ENCODE measurements around the gene VIT. TPM values are rescaled to one million over a fixed set of nuclear protein-coding genes. Genes with fewer than 3 reads are reported as not detected.

The VIT gene
- total and polyA plus RNA-seq, 4 donors = 0.17 to 0.94 (median 0.32) TPM

DNA sequence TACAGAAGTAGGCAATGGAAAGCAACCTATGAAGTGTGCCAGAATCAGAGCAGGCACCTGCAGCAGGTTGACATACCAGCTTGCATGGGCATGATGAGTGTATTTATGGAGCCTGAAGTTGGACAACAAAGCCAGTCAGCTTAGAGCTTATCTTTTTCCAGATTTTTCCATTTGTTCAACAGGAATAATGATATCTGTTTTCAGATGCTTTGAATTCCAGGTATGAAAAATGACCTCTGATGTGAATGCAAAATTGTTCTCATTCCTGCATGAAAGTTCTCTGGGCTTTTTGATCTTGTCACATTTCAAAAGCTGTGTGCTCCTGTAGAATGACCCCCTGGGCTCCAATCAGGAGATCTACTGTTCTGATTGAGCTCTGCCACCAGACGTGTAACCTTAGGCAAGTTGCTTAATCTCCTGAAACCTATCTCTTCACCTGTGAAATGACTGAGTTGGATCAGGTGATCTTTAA, 38.2 kb upstream of the VIT start:
- H3K36me3 ChIP-seq (ENCODE audit: control insufficient read depth in 4 of 4, insufficient read depth in 4 of 4, low read length in 4 of 4) = no peaks in the 10 kb centered on the region
- H3K4me1 ChIP-seq (ENCODE audit: control insufficient read depth in 5 of 5, insufficient read depth in 5 of 5, low read length in 5 of 5) = peaks cover 0 to 2% (median 0%) of the 10 kb centered on the region in 5 donors
- H3K4me3 ChIP-seq = no peak overlapping the region
- DNase-seq (no peak), ATAC-seq (ENCODE audit: insufficient read depth, low FRiP score) (no peak)
- H3K27ac ChIP-seq (ENCODE audit: low read depth in 1 of 2, low read length in 1 of 2) = no peak overlapping the region
- TF ChIP-seq, protein P1, sequence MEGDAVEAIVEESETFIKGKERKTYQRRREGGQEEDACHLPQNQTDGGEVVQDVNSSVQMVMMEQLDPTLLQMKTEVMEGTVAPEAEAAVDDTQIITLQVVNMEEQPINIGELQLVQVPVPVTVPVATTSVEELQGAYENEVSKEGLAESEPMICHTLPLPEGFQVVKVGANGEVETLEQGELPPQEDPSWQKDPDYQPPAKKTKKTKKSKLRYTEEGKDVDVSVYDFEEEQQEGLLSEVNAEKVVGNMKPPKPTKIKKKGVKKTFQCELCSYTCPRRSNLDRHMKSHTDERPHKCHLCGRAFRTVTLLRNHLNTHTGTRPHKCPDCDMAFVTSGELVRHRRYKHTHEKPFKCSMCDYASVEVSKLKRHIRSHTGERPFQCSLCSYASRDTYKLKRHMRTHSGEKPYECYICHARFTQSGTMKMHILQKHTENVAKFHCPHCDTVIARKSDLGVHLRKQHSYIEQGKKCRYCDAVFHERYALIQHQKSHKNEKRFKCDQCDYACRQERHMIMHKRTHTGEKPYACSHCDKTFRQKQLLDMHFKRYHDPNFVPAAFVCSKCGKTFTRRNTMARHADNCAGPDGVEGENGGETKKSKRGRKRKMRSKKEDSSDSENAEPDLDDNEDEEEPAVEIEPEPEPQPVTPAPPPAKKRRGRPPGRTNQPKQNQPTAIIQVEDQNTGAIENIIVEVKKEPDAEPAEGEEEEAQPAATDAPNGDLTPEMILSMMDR (IDR thresholded peaks at IDR 0.05; ENCODE audit: control extremely low read depth, extremely low read depth) = no peak
- H3K9ac ChIP-seq (ENCODE audit: insufficient read depth in 1 of 2, low read length in 2 of 2) = no peak overlapping the region
- H3K27me3 ChIP-seq (ENCODE audit: control insufficient read depth in 3 of 3, insufficient read depth in 3 of 3, low read length in 2 of 3) = no peaks in the 10 kb centered on the region
- WGBS, 2 donors = 72 to 73% methylated on average over 1 of the region's 1 CpG
- H3K9me3 ChIP-seq (ENCODE audit: control insufficient read depth in 4 of 4, insufficient read depth in 3 of 4, low read length in 3 of 4) = no peaks in the 10 kb centered on the region

- 97 to 99% methylated on average over 2 of the region's 2 CpGs for WGBS, 2 donors
- H3K4me3 ChIP-seq = no peak overlapping the region
- TF ChIP-seq, protein P1 (IDR thresholded peaks at IDR 0.05; ENCODE audit: control extremely low read depth, extremely low read depth) = no peak
- no peak overlapping the region for H3K27ac ChIP-seq (ENCODE audit: low read depth in 1 of 2, low read length in 1 of 2)
- no peak overlapping the region for H3K9ac ChIP-seq (ENCODE audit: insufficient read depth in 1 of 2, low read length in 2 of 2)
- no peaks in the 10 kb centered on the region for H3K9me3 ChIP-seq (ENCODE audit: control insufficient read depth in 4 of 4, insufficient read depth in 3 of 4, low read length in 3 of 4)
- peaks cover 0 to 7% (median under 1%) of the 10 kb centered on the region in 5 donors for H3K4me1 ChIP-seq (ENCODE audit: control insufficient read depth in 5 of 5, insufficient read depth in 5 of 5, low read length in 5 of 5)
- H3K36me3 ChIP-seq (ENCODE audit: control insufficient read depth in 4 of 4, insufficient read depth in 4 of 4, low read length in 4 of 4) = no peaks in the 10 kb centered on the region
- ATAC-seq (ENCODE audit: insufficient read depth, low FRiP score) (no peak), DNase-seq (no peak)
- H3K27me3 ChIP-seq (ENCODE audit: control insufficient read depth in 3 of 3, insufficient read depth in 3 of 3, low read length in 2 of 3) = no peaks in the 10 kb centered on the region
These were observed 37.3 kb upstream of the VIT start for GRCh38 chr2:36659218-36659617.

DNA sequence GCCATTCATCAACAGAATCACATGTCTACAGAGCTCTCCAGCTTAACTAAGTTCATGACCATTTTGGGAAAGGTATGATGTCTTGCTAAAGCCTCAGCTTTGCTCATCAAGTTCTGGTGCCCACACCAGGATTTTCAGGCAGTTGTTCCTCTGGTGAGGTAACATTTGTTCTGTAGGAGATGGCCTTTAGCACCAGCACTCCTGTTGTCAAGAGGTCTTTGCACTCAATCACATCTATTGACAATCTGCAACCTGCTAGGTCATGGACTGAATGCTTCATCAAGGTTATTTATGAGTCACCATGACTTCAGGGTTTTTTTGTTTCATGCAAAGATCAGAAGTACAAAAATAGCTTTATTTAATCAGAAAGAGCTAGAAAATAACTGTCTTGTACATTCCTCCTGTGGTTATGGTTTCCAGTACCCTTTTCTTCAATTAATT, 36.6 kb upstream of the VIT start:
- no peak for ATAC-seq (ENCODE audit: insufficient read depth, low FRiP score)
- TF ChIP-seq, protein P1 (IDR thresholded peaks at IDR 0.05; ENCODE audit: control extremely low read depth, extremely low read depth) = no peak

GRCh38 chr2:36662638-36663037, 33.9 kb upstream of the VIT start:
- Histone ChIP-seq H3K9me3 (ENCODE audit: control insufficient read depth in 4 of 4, insufficient read depth in 3 of 4, low read length in 3 of 4) (no peaks in the 10 kb centered on the region), H3K4me3 (no peak overlapping the region), H3K27me3 (ENCODE audit: control insufficient read depth in 3 of 3, insufficient read depth in 3 of 3, low read length in 2 of 3) (no peaks in the 10 kb centered on the region), H3K36me3 (ENCODE audit: control insufficient read depth in 4 of 4, insufficient read depth in 4 of 4, low read length in 4 of 4) (no peaks in the 10 kb centered on the region), H3K9ac (ENCODE audit: insufficient read depth in 1 of 2, low read length in 2 of 2) (no peak overlapping the region), H3K4me1 (ENCODE audit: control insufficient read depth in 5 of 5, insufficient read depth in 5 of 5, low read length in 5 of 5) (peaks cover 0 to 18% (median 0%) of the 10 kb centered on the region in 5 donors), H3K27ac (ENCODE audit: low read depth in 1 of 2, low read length in 1 of 2) (no peak overlapping the region)
- DNase-seq (no peak), ATAC-seq (ENCODE audit: insufficient read depth, low FRiP score) (no peak)
- TF ChIP-seq, protein P1 (IDR thresholded peaks at IDR 0.05; ENCODE audit: control extremely low read depth, extremely low read depth) = no peak
- 94 to 96% methylated on average over 8 of the region's 8 CpGs for WGBS, 2 donors

More for the DNA sequence above, 36.6 kb upstream of the VIT start:
- H3K27ac ChIP-seq (ENCODE audit: low read depth in 1 of 2, low read length in 1 of 2) = no peak overlapping the region
- H3K36me3 ChIP-seq (ENCODE audit: control insufficient read depth in 4 of 4, insufficient read depth in 4 of 4, low read length in 4 of 4) = no peaks in the 10 kb centered on the region
- peaks cover 0 to 9% (median 2%) of the 10 kb centered on the region in 5 donors for H3K4me1 ChIP-seq (ENCODE audit: control insufficient read depth in 5 of 5, insufficient read depth in 5 of 5, low read length in 5 of 5)
- no peak overlapping the region for H3K9ac ChIP-seq (ENCODE audit: insufficient read depth in 1 of 2, low read length in 2 of 2)
- no peaks in the 10 kb centered on the region for H3K27me3 ChIP-seq (ENCODE audit: control insufficient read depth in 3 of 3, insufficient read depth in 3 of 3, low read length in 2 of 3)
- no peak for DNase-seq
- no peaks in the 10 kb centered on the region for H3K9me3 ChIP-seq (ENCODE audit: control insufficient read depth in 4 of 4, insufficient read depth in 3 of 4, low read length in 3 of 4)
- H3K4me3 ChIP-seq = no peak overlapping the region

All from lung (tissue), 12 donors.